Tibial nerve (tissue), 4 donors: ENCODE data around the gene GAS5.

Experiments used
- CTCF ChIP-seq, 5 experiments: fragments of 200-600 bp in 3 of 5; fragments of 450-650 bp in 2 of 5; sonication (generic) in 3 of 5; IDR thresholded peaks; one replicate each; pipeline ENCODE4 v1.5.1; 2016 to 2019; ENCODE audit warnings: antibody characterized with exemption in 5 of 5, mild to moderate bottlenecking in 3 of 5, moderate library complexity in 2 of 5
- EP300 ChIP-seq, 2 donors: sonication (generic); formaldehyde crosslinking; IDR thresholded peaks; one replicate each; pipeline ENCODE4 v1.6.1; 2017; ENCODE audit warnings: antibody characterized with exemption in 2 of 2, mild to moderate bottlenecking in 1 of 2
- POLR2A ChIP-seq, 2 donors: fragments of 450-650 bp; IDR thresholded peaks; one replicate each; pipeline ENCODE4 v1.6.1; 2017; ENCODE audit warnings: antibody characterized with exemption in 2 of 2, mild to moderate bottlenecking in 2 of 2, moderate library complexity in 2 of 2

GRCh38 chr1:173867753-173868265 lies at the start of gene GAS5:
- TF ChIP-seq CTCF (IDR thresholded peaks at IDR 0.05) (peak in 1 of 5 experiments; percentile 34), POLR2A (IDR thresholded peaks at IDR 0.05) (peak; percentile 98 to 99), EP300 (IDR thresholded peaks at IDR 0.05) (peak; percentile 61 to 99)
